ENCODE measurements around the gene ELAPOR2. TPM values are rescaled to one million over a fixed set of nuclear protein-coding genes. Genes with fewer than 3 reads are reported as not detected.
A peak's percentile ranks its signal among the peaks of the same experiment; 100 is the strongest.

The ELAPOR2 gene
- total and polyA plus RNA-seq, 9 of the 15 experiments (the other 6 are each of a cell fraction or from before 2014, with no cell fraction given): 9.2 to 72.0 (median 35.0) TPM

DNA sequence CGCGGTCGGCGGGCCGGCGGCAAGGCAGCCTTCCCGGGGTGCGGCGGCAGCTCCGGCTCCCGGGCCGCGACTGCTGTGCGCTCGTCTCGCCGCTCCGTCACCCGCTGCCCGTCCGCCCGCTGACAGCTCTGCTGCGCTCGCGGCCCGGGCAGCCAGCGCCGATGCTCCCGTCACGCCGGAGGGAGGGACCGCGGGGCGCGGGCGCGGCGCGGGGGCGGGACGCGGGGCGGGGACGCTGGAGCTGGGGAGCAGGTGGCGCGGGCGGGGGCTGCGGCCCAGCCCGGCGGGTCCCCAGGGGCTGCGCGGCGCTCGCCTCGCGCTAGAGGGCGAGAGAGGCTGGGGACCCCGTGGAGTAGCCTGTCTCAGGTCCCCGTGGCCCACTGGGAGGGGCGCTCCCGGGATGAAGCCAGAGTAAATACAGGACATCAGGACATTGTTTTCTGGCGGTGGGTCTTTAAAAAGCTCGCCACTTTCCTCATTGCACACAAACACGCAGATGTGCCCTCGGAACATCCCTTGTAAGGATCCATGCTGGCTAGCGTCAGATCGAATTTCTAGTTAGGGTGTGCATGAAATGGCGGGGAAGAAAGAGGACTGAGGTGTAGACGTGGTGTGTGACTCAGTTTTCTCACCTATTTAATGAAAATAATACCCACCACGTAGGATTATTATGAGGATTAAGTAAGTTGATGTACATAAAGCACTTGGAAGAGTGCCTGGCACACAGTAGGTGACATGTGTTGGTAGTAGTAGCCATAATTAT, at the start of gene ELAPOR2 (continued):
- TF ChIP-seq, protein P1, sequence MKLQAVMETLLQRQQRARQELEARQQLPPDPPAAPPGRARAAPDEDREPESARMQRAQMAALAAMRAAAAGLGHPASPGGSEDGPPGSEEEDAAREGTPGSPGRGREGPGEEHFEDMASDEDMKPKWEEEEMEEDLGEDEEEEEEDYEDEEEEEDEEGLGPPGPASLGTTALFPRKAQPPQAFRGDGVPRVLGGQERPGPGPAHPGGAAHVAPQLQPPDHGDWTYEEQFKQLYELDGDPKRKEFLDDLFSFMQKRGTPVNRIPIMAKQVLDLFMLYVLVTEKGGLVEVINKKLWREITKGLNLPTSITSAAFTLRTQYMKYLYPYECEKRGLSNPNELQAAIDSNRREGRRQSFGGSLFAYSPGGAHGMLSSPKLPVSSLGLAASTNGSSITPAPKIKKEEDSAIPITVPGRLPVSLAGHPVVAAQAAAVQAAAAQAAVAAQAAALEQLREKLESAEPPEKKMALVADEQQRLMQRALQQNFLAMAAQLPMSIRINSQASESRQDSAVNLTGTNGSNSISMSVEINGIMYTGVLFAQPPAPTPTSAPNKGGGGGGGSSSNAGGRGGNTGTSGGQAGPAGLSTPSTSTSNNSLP (IDR thresholded peaks at IDR 0.05; ENCODE audit: borderline replicate concordance, low read depth, low read length): 0 out of 2 replicates have a peak, but pooled peaks have one; percentile 45
- TF ChIP-seq CREB1 (IDR thresholded peaks at IDR 0.05): no peak; the same call in 1 of the 2 replicates
- peak; percentile 20; the same call in 1 of the 2 replicates for TF ChIP-seq CREB1 (CRISPR knock-in tag; IDR thresholded peaks at IDR 0.05)
- no peak for TF ChIP-seq E2F3 (CRISPR knock-in tag; IDR thresholded peaks at IDR 0.05)
- TF ChIP-seq, protein P2, sequence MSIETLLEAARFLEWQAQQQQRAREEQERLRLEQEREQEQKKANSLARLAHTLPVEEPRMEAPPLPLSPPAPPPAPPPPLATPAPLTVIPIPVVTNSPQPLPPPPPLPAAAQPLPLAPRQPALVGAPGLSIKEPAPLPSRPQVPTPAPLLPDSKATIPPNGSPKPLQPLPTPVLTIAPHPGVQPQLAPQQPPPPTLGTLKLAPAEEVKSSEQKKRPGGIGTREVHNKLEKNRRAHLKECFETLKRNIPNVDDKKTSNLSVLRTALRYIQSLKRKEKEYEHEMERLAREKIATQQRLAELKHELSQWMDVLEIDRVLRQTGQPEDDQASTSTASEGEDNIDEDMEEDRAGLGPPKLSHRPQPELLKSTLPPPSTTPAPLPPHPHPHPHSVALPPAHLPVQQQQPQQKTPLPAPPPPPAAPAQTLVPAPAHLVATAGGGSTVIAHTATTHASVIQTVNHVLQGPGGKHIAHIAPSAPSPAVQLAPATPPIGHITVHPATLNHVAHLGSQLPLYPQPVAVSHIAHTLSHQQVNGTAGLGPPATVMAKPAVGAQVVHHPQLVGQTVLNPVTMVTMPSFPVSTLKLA (conservative IDR thresholded peaks at IDR 0.05): peak in 1 of 2 experiments; percentile 73; a peak in 2 of 4 replicates
- no peak for TF ChIP-seq SNRNP70 (optimal IDR thresholded peaks at IDR 0.05; ENCODE audit: low read depth, low read length)
- no peak for TF ChIP-seq KLF10 (CRISPR knock-in tag; IDR thresholded peaks at IDR 0.05)
- TF ChIP-seq RBM17 (IDR thresholded peaks at IDR 0.05; ENCODE audit: borderline replicate concordance, low read depth, low read length): no peak
- TF ChIP-seq NR1H2 (CRISPR knock-in tag; IDR thresholded peaks at IDR 0.05): no peak
- TF ChIP-seq TSC22D4 (tag; IDR thresholded peaks at IDR 0.05): no peak
- 0 out of 2 replicates have a peak, but pooled peaks have one; percentile 56 for TF ChIP-seq SIN3B (IDR thresholded peaks at IDR 0.05; ENCODE audit: low read depth)
- peak; percentile 92 for TF ChIP-seq CCNT2 (IDR thresholded peaks at IDR 0.05; ENCODE audit: borderline replicate concordance, extremely low read depth, insufficient read length, low read depth, low read length)
- TF ChIP-seq NFRKB (IDR thresholded peaks at IDR 0.05; ENCODE audit: low read depth): peak; percentile 89
- TF ChIP-seq PML (IDR thresholded peaks at IDR 0.05; ENCODE audit: low read length): 0 out of 2 replicates have a peak, but pooled peaks have one; percentile 41
- TF ChIP-seq FOXA3 (CRISPR knock-in tag; conservative IDR thresholded peaks at IDR 0.05 in 1 of 2, IDR thresholded peaks at IDR 0.05 in 1 of 2): peak; percentile 43 to 73; a peak in 2 of 4 replicates
- TF ChIP-seq, protein P3, sequence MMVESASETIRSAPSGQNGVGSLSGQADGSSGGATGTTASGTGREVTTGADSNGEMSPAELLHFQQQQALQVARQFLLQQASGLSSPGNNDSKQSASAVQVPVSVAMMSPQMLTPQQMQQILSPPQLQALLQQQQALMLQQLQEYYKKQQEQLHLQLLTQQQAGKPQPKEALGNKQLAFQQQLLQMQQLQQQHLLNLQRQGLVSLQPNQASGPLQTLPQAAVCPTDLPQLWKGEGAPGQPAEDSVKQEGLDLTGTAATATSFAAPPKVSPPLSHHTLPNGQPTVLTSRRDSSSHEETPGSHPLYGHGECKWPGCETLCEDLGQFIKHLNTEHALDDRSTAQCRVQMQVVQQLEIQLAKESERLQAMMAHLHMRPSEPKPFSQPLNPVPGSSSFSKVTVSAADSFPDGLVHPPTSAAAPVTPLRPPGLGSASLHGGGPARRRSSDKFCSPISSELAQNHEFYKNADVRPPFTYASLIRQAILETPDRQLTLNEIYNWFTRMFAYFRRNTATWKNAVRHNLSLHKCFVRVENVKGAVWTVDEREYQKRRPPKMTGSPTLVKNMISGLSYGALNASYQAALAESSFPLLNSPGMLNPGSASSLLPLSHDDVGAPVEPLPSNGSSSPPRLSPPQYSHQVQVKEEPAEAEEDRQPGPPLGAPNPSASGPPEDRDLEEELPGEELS (CRISPR knock-in tag; IDR thresholded peaks at IDR 0.05; ENCODE audit: borderline replicate concordance): no peak
- no peak for TF ChIP-seq PHB (CRISPR knock-in tag; IDR thresholded peaks at IDR 0.05)
- TF ChIP-seq CTBP1 (IDR thresholded peaks at IDR 0.05; ENCODE audit: borderline replicate concordance): peak; percentile 78
- TF ChIP-seq, protein P4, sequence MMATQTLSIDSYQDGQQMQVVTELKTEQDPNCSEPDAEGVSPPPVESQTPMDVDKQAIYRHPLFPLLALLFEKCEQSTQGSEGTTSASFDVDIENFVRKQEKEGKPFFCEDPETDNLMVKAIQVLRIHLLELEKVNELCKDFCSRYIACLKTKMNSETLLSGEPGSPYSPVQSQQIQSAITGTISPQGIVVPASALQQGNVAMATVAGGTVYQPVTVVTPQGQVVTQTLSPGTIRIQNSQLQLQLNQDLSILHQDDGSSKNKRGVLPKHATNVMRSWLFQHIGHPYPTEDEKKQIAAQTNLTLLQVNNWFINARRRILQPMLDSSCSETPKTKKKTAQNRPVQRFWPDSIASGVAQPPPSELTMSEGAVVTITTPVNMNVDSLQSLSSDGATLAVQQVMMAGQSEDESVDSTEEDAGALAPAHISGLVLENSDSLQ (IDR thresholded peaks at IDR 0.05): no peak
- TF ChIP-seq MTA3 (IDR thresholded peaks at IDR 0.05; ENCODE audit: borderline replicate concordance): peak; percentile 85; the same call in 1 of the 2 replicates
- TF ChIP-seq POLR2H (tag; IDR thresholded peaks at IDR 0.05; ENCODE audit: low read depth): peak; percentile 47

All from K562 (cell line).